Nephron progenitor cell (in vitro differentiated cells): Measurements from ENCODE around the gene GTPBP3.
A peak's percentile ranks its signal among the peaks of the same experiment; 100 is the strongest.

Source experiments
- DNase-seq: peaks from one replicate; pipeline ENCODE4 v3.0.0; 2021
- H3K27ac Mint-ChIP-seq: 2 replicates; pipeline ENCODE4 v1.8.0; 2021; ENCODE audit warnings: mild to moderate bottlenecking, moderate library complexity, mixed read lengths
- H3K27me3 Mint-ChIP-seq: 2 replicates; pipeline ENCODE4 v1.8.0; 2021; ENCODE audit warnings: mild to moderate bottlenecking, low read depth, mixed read lengths; ENCODE audit not compliant: poor library complexity
- H3K36me3 Mint-ChIP-seq: 2 replicates; pipeline ENCODE4 v1.8.0; 2021; ENCODE audit warnings: low read depth, mixed read lengths
- H3K4me1 Mint-ChIP-seq: 2 replicates; pipeline ENCODE4 v1.8.0; 2021; ENCODE audit warnings: mixed read lengths
- H3K4me3 Mint-ChIP-seq: 2 replicates; pipeline ENCODE4 v1.8.0; 2021; ENCODE audit warnings: mild to moderate bottlenecking, moderate library complexity, mixed read lengths
- H3K9me3 Mint-ChIP-seq: 2 replicates; pipeline ENCODE4 v1.8.0; 2021; ENCODE audit warnings: mild to moderate bottlenecking, moderate library complexity, mixed read lengths
- TF ChIP-seq, protein P1 (sequence below): fragments of 200-600 bp; sonication (generic); IDR thresholded peaks from 2 replicates; pipeline ENCODE4 v1.5.0; 2021; ENCODE audit warnings: antibody characterized with exemption

The GTPBP3 gene

DNA sequence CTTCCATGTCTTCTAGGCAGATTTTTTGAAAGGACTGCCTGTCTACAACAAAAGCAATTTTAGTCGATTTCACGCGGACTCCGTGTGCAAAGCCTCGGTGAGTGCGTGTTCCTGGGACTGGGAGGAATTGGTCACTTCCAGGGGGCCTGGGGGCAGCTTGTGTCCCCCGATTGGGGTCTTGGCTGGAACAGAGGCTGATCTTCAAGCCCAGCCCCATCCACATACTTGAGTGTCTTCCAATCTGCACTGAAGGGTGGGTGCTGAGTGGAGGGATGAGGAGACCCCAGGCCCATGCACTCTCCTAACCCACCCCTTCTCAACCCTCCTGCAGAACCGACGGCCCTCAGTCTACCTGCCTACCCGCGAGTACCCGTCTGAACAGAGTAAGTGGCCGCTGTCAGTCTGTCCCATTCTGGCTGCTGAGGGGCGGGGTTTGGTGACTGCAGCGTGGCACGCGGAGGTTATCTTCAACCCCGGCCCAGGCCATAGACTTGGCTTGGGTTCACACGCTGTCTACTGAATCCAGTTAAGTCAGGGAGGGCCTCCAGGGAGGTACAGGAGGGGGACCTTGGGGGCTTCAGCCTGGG is 23.3 kb upstream of the GTPBP3 start:
- no peaks in the 10 kb centered on the region for H3K27me3 Mint-ChIP-seq
- DNase-seq, result no peak
- TF ChIP-seq, protein P1, sequence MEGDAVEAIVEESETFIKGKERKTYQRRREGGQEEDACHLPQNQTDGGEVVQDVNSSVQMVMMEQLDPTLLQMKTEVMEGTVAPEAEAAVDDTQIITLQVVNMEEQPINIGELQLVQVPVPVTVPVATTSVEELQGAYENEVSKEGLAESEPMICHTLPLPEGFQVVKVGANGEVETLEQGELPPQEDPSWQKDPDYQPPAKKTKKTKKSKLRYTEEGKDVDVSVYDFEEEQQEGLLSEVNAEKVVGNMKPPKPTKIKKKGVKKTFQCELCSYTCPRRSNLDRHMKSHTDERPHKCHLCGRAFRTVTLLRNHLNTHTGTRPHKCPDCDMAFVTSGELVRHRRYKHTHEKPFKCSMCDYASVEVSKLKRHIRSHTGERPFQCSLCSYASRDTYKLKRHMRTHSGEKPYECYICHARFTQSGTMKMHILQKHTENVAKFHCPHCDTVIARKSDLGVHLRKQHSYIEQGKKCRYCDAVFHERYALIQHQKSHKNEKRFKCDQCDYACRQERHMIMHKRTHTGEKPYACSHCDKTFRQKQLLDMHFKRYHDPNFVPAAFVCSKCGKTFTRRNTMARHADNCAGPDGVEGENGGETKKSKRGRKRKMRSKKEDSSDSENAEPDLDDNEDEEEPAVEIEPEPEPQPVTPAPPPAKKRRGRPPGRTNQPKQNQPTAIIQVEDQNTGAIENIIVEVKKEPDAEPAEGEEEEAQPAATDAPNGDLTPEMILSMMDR, result no peak
- H3K9me3 Mint-ChIP-seq, result no peaks in the 10 kb centered on the region
- H3K27ac Mint-ChIP-seq, result no peak overlapping the region
- H3K4me1 Mint-ChIP-seq, result peaks cover 23% of the 10 kb centered on the region
- H3K4me3 Mint-ChIP-seq, result no peak overlapping the region
- peaks cover 24% of the 10 kb centered on the region for H3K36me3 Mint-ChIP-seq

DNA sequence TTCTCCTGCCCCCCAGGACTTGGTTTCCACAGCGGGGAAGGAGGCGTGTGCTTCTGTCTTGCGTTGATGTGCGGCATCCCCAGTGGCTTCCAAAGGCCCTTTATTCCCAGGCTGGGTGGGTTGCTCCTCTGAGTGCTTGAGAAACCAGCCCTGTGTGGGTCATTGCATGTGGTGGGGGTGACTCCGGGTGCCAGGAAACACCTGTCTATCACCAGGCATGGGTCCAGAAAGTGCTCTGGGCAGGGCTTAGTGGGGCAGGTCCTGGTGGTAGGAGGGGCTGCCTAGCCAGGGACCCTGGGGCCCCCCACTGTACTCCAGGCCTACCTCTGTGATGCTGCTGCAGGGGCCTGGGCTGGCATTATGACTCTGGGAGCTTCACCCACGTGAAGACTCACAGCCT is 18.4 kb upstream of the GTPBP3 start:
- peaks cover 28% of the 10 kb centered on the region for H3K36me3 Mint-ChIP-seq
- H3K9me3 Mint-ChIP-seq, result no peaks in the 10 kb centered on the region
- H3K27ac Mint-ChIP-seq, result no peak overlapping the region
- no peak for DNase-seq
- TF ChIP-seq, protein P1, result no peak
- H3K4me1 Mint-ChIP-seq, result no peaks in the 10 kb centered on the region
- no peaks in the 10 kb centered on the region for H3K27me3 Mint-ChIP-seq
- H3K4me3 Mint-ChIP-seq, result no peak overlapping the region

DNA sequence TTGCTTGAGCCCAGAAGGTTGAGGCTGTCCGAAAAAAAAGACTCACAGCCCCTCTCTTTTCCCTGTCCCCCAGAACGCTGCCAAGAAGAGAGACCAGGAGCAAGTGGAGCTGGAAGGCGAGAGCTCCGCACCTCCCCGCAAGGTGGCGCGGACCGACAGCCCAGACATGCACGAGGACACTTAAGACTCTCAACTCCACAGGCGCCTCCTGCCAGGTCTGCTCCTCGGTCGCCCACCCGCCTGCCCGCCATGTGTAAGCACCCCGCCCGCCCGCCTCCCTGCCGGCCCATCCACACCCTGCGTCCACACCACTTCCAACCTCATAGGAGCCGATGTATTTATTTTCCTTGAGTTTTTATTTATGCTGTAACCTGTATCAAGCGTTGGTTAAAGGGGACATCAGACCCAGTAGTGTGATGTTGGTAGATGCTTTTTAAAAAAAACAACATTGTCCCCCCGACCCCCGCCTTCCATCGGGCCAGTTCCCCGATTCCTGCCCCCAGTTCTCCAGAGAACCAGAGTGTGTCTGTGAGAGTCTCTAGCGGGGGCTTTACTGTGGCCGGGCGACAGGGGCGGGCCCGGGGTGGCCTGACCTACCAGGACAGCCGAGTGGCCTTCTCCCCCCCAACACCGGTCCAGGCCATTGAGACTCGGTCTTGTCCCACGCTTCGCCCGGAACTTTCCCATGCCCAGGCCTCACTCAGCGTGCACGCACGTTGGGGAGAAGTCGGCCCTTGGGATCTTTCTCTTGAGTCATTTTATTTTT is 17.7 kb upstream of the GTPBP3 start:
- H3K9me3 Mint-ChIP-seq, result no peaks in the 10 kb centered on the region
- peaks cover 23% of the 10 kb centered on the region for H3K36me3 Mint-ChIP-seq
- no peak overlapping the region for H3K4me3 Mint-ChIP-seq
- H3K27ac Mint-ChIP-seq, result no peak overlapping the region
- DNase-seq, result no peak
- TF ChIP-seq, protein P1, result no peak
- no peaks in the 10 kb centered on the region for H3K27me3 Mint-ChIP-seq
- no peaks in the 10 kb centered on the region for H3K4me1 Mint-ChIP-seq

DNA sequence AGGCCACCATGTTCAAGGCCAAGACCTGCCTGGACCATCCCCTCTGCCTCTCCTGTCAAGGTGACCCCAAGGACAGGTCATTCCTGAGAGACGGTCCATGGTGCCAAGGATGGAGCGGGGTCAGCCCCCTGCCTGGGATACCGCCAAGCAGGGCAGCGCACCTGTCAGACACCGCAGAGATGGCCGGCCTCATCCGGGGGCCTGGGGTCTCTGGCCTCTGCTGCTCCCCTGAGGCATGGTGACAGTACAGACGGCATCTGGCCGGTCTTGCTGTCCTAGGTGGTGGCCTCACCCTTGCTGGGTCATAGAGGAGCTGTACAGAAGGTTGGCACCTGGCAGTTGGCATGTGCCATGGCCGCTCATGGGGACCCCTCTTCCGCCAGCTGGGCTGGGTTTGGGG is 16.9 kb upstream of the GTPBP3 start:
- no peak overlapping the region for H3K27ac Mint-ChIP-seq
- peaks cover 22% of the 10 kb centered on the region for H3K36me3 Mint-ChIP-seq
- no peak for DNase-seq
- no peak overlapping the region for H3K4me3 Mint-ChIP-seq
- H3K4me1 Mint-ChIP-seq, result no peaks in the 10 kb centered on the region
- TF ChIP-seq, protein P1, result no peak
- H3K9me3 Mint-ChIP-seq, result no peaks in the 10 kb centered on the region
- no peaks in the 10 kb centered on the region for H3K27me3 Mint-ChIP-seq

DNA sequence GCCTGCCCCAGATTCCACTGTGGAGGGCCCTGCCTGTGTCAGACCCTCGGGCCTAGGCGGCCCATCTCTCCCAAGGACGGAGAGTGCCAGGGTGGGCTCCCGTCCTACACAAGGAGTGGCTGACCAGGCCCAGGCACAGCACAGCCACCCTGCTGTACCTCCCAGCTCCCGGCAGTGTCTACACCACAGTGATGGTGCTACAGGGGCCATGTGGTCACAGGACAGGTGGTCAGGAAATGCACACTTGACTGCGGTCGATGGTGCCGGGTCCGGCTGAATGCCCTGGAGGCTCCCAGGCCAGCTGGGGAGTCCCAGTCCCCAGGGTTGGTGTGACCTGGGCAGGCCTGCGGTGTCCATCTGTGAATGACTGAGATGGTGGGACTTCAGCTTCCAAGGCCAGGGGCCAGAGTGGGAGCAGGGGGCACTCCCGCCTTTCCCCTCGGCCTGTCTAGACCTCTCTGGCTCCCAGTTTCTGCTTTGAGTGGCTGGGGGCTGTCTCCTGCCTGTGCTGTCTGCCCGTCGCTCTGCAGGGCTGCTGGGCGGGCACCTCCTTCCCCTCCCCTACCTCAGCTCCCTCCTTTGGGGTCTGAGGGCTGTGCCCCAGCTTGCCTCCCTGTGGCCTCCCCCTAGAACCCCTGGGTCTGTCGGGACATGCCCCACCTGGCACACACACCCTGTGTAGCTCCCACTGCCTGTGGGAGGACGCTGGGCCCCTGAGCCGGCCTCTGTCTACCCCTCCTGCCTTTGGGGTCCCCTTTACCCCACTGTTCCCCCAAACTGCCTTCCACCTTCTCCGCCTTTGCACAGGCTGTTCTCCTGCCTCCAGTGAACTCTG is 15.5 kb upstream of the GTPBP3 start:
- no peak overlapping the region for H3K4me3 Mint-ChIP-seq
- peaks cover 6% of the 10 kb centered on the region for H3K4me1 Mint-ChIP-seq
- peak overlapping the region; percentile 95 for H3K27ac Mint-ChIP-seq
- H3K36me3 Mint-ChIP-seq, result peaks cover 13% of the 10 kb centered on the region
- TF ChIP-seq, protein P1, result no peak
- H3K9me3 Mint-ChIP-seq, result no peaks in the 10 kb centered on the region
- DNase-seq, result no peak
- H3K27me3 Mint-ChIP-seq, result peaks cover 3% of the 10 kb centered on the region
